OCI-LY3 (cell line): ENCODE data around the gene GLIS1.

Source experiments
- H2AFZ ChIP-seq: fragments of 200-600, 300-600 bp; shearing (Covaris generic); 2 replicates; pipeline ENCODE4 v1.6.0; 2014; ENCODE audit warnings: antibody characterized with exemption, low read depth, low read length
- H3K27ac ChIP-seq: fragments of 200-600, 300-600 bp; sonication (generic); 2 replicates; pipeline ENCODE4 v1.5.1; 2014; ENCODE audit warnings: mild to moderate bottlenecking, low read length, moderate library complexity, mixed read lengths
- H3K27me3 ChIP-seq: fragments of 200-600, 300-600 bp; sonication (generic); 2 replicates; pipeline ENCODE4 v1.6.1; 2014; ENCODE audit warnings: low read depth, low read length, mixed read lengths
- H3K36me3 ChIP-seq: fragments of 200-600, 300-600 bp; sonication (generic); replicated peaks from 2 replicates; pipeline ENCODE3; 2014; ENCODE audit warnings: low read depth, low read length, mixed read lengths
- H3K4me1 ChIP-seq: fragments of 300-600, 200-600 bp; sonication (generic); 2 replicates; pipeline ENCODE4 v1.6.1; 2014; ENCODE audit warnings: low read length, mixed read lengths
- H3K4me2 ChIP-seq: fragments of 200-600, 300-600 bp; sonication (generic); 2 replicates; pipeline ENCODE4 v1.6.1; 2014; ENCODE audit warnings: low read length, mixed read lengths
- H3K4me3 ChIP-seq: fragments of 300-600, 200-600 bp; sonication (generic); 2 replicates; pipeline ENCODE4 v1.5.1; 2014; ENCODE audit warnings: antibody characterized with exemption, mild to moderate bottlenecking, low read length, moderate library complexity
- H3K79me2 ChIP-seq: fragments of 300-600, 200-600 bp; shearing (Covaris generic); 2 replicates; pipeline ENCODE4 v1.6.1; 2014; ENCODE audit warnings: mild to moderate bottlenecking, low read length, mixed read lengths
- H3K9ac ChIP-seq: fragments of 300-600, 200-600 bp; shearing (Covaris generic); 2 replicates; pipeline ENCODE4 v1.6.0; 2014; ENCODE audit warnings: mild to moderate bottlenecking, low read length, moderate library complexity
- H3K9me3 ChIP-seq: fragments of 200-600, 300-600 bp; shearing (Covaris generic); 2 replicates; pipeline ENCODE4 v1.6.1; 2014; ENCODE audit warnings: low read length, mixed read lengths; ENCODE audit not compliant: insufficient read depth
- H4K20me1 ChIP-seq: fragments of 200-600, 300-600 bp; sonication (generic); 2 replicates; pipeline ENCODE4 v1.6.1; 2016; ENCODE audit warnings: low read length, mixed read lengths; ENCODE audit not compliant: insufficient read depth
- EZH2phosphoT487 ChIP-seq: fragments of 200-600 bp; shearing (Covaris generic); IDR thresholded peaks from 2 replicates; pipeline ENCODE4 v1.6.1; 2018; ENCODE audit warnings: antibody characterized with exemption, mixed run types, low read depth
- TF ChIP-seq, protein P1 (sequence below): fragments of 200-600, 300-600 bp; sonication (generic); IDR thresholded peaks from 2 replicates; pipeline ENCODE4 v1.5.1; 2014; ENCODE audit warnings: antibody characterized with exemption, low read length, low read depth

GLIS1 gene

DNA sequence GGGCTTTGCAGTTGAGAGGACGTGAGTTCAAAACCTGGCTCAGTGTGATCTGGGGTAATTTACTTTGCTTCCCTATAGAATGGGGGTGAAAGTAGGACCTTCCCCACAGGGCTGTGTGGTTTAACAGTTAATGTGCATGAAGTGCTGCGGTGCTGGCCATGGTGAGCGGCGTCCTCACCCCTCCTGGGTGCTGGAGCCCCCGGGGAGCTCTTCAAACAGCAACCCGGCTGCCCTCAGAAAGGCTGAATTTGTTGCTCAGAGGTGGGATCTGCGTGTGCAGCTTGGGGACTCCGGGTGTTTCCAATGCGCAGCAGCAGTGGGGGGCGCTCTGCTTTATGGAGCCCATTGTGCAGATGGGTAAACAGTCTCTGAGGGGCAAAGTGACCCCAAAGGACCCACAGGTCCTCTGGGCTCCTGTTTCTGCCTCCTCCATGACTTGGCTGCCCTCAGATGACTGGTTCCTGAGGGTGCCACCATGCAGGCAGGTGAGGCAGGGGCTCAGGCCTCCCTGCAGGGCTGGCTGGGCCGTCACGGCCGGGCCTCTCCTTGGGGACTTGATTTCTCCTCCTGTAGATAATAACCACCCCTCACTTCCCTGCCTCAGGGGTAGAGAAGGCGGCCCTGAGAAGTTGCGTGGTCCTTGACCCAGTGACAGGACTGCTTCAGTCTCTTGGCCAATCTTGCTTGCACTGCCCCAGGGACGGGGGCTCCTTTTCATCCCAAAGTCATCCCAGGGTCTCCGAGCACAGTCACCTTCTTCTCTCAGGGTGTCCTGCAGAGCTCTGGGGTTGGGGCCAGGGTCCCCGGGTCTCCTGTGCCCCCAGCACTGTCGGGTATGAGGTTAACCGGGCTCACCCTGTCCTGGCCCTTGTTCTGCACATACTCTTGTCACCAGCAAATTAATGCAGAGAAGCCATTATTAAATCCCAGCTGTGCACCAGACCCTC lies 239.4 kb downstream of the GLIS1 start:
- TF ChIP-seq, protein P1, sequence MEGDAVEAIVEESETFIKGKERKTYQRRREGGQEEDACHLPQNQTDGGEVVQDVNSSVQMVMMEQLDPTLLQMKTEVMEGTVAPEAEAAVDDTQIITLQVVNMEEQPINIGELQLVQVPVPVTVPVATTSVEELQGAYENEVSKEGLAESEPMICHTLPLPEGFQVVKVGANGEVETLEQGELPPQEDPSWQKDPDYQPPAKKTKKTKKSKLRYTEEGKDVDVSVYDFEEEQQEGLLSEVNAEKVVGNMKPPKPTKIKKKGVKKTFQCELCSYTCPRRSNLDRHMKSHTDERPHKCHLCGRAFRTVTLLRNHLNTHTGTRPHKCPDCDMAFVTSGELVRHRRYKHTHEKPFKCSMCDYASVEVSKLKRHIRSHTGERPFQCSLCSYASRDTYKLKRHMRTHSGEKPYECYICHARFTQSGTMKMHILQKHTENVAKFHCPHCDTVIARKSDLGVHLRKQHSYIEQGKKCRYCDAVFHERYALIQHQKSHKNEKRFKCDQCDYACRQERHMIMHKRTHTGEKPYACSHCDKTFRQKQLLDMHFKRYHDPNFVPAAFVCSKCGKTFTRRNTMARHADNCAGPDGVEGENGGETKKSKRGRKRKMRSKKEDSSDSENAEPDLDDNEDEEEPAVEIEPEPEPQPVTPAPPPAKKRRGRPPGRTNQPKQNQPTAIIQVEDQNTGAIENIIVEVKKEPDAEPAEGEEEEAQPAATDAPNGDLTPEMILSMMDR, result no peak
- no peak for TF ChIP-seq EZH2phosphoT487
- Histone ChIP-seq H3K4me1 (no peaks in the 10 kb centered on the region), H3K36me3 (no peaks in the 10 kb centered on the region), H2AFZ (no peak overlapping the region), H4K20me1 (no peaks in the 10 kb centered on the region), H3K9me3 (no peaks in the 10 kb centered on the region), H3K4me2 (no peak overlapping the region), H3K79me2 (no peaks in the 10 kb centered on the region), H3K9ac (no peak overlapping the region), H3K27ac (no peak overlapping the region), H3K27me3 (no peaks in the 10 kb centered on the region), H3K4me3 (no peak overlapping the region)

DNA sequence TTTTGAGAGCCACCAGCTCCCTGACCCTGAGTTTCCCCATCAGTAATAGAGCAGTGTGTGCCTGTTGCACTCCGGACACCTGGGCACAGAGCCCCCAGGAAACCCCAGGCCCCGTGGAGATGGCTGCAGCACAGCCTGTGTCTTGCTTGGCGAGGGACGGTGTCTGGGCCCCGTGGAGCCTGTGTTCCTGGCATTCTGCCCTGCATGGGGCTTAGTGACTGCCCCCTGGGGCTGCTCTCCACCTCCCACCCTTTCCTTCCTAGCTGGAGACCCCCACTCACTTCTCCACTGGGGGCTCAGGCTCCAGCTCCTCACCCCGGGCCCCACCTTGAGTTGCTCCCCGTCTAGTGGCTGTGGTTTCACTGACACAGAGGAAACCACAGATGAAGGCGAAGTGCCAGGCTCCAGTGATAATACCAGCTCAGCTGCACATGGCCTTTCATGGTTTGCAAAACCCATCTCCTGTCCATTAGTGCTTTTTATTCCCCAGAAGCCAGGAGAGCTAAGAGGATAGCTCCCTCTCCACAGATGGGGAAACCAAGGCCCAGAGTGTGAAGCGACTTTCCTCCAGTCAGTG lies 240.3 kb downstream of the GLIS1 start:
- Histone ChIP-seq H3K4me1 (no peaks in the 10 kb centered on the region), H3K79me2 (no peaks in the 10 kb centered on the region), H3K9me3 (no peaks in the 10 kb centered on the region), H3K4me2 (no peak overlapping the region), H2AFZ (no peak overlapping the region), H3K4me3 (no peak overlapping the region), H4K20me1 (no peaks in the 10 kb centered on the region), H3K27me3 (no peaks in the 10 kb centered on the region), H3K36me3 (no peaks in the 10 kb centered on the region), H3K9ac (no peak overlapping the region), H3K27ac (no peak overlapping the region)
- TF ChIP-seq, protein P1, result no peak
- TF ChIP-seq EZH2phosphoT487, result no peak

- Histone ChIP-seq H3K79me2 (no peaks in the 10 kb centered on the region), H3K27ac (no peak overlapping the region), H3K27me3 (no peaks in the 10 kb centered on the region), H3K4me2 (no peak overlapping the region), H3K4me3 (no peak overlapping the region), H4K20me1 (no peaks in the 10 kb centered on the region), H3K9ac (no peak overlapping the region), H3K9me3 (no peaks in the 10 kb centered on the region), H3K4me1 (no peaks in the 10 kb centered on the region), H3K36me3 (no peaks in the 10 kb centered on the region), H2AFZ (no peak overlapping the region)
- TF ChIP-seq, protein P1, result no peak
These were observed 243.2 kb downstream of the GLIS1 start for GRCh38 chr1:53495633-53496345.

- Histone ChIP-seq H3K36me3 (no peaks in the 10 kb centered on the region), H4K20me1 (no peaks in the 10 kb centered on the region), H2AFZ (no peak overlapping the region), H3K27ac (no peak overlapping the region), H3K4me2 (no peak overlapping the region), H3K79me2 (no peaks in the 10 kb centered on the region), H3K9me3 (no peaks in the 10 kb centered on the region), H3K4me1 (peaks cover 5% of the 10 kb centered on the region; the same call in 1 of the 2 replicates), H3K9ac (no peak overlapping the region), H3K4me3 (no peak overlapping the region), H3K27me3 (peaks cover 14% of the 10 kb centered on the region)
- TF ChIP-seq, protein P1, result no peak
- TF ChIP-seq EZH2phosphoT487, result no peak
These were observed 248.6 kb downstream of the GLIS1 start for GRCh38 chr1:53490351-53490750.
